Kasumi-1 (cell line): Measurements from ENCODE around the gene LRRC47.

Experiments
- DNase-seq, 2 experiments: peaks; one replicate each; lab custom pipeline; 2025; lab: John Stamatoyannopoulos, UW

LRRC47 gene

GRCh38 chr1:3796215-3797061 is at the start of gene LRRC47:
Gene LRRC47, minus strand, starts transcription at chr1:3796498. Its CDS starts 22 bp downstream, at chr1:3796476.
- DNase-seq: peak; percentile 87 to 90

GRCh38 chr1:3842912-3843311 is 46.6 kb upstream of the LRRC47 start:
- DNase-seq: no peak

- DNase-seq: no peak
These were observed 45.2 kb upstream of the LRRC47 start for GRCh38 chr1:3841491-3841890.

- DNase-seq: no peak
These were observed 42.5 kb upstream of the LRRC47 start for GRCh38 chr1:3838788-3839187.

GRCh38 chr1:3837685-3838084 is 41.4 kb upstream of the LRRC47 start:
- no peak for DNase-seq

GRCh38 chr1:3837200-3837599 is 40.9 kb upstream of the LRRC47 start:
- no peak for DNase-seq

GRCh38 chr1:3836421-3836820 is 40.1 kb upstream of the LRRC47 start:
- DNase-seq: no peak

- DNase-seq: no peak
These were observed 38.4 kb upstream of the LRRC47 start for GRCh38 chr1:3834701-3835100.

- no peak for DNase-seq
These were observed 35.4 kb upstream of the LRRC47 start for GRCh38 chr1:3831689-3832088.

- no peak for DNase-seq
These were observed 32.1 kb upstream of the LRRC47 start for GRCh38 chr1:3828391-3828790.

- no peak for DNase-seq
These were observed 31.6 kb upstream of the LRRC47 start for GRCh38 chr1:3827813-3828307.

GRCh38 chr1:3825356-3825755 is 29.1 kb upstream of the LRRC47 start:
- DNase-seq: no peak

GRCh38 chr1:3824650-3825049 is 28.4 kb upstream of the LRRC47 start:
- DNase-seq: no peak

GRCh38 chr1:3822421-3822820 is 26.1 kb upstream of the LRRC47 start:
- no peak for DNase-seq

GRCh38 chr1:3821908-3822307 is 25.6 kb upstream of the LRRC47 start:
- DNase-seq: no peak

- DNase-seq: no peak
These were observed 25.1 kb upstream of the LRRC47 start for GRCh38 chr1:3821447-3821846.

- no peak for DNase-seq
These were observed 24.7 kb upstream of the LRRC47 start for GRCh38 chr1:3821004-3821403.

- no peak for DNase-seq
These were observed 24.0 kb upstream of the LRRC47 start for GRCh38 chr1:3820316-3820715.

- DNase-seq: no peak
These were observed 23.5 kb upstream of the LRRC47 start for GRCh38 chr1:3819771-3820200.

- DNase-seq: no peak
These were observed 21.7 kb upstream of the LRRC47 start for GRCh38 chr1:3817821-3818597.

- no peak for DNase-seq
These were observed 20.9 kb upstream of the LRRC47 start for GRCh38 chr1:3817138-3817740.

GRCh38 chr1:3816331-3817137 is 20.2 kb upstream of the LRRC47 start:
- DNase-seq: no peak
